Ectodermal cell (in vitro differentiated cells): ENCODE measurements around the gene CNNM1.

Experiments
- H3K27ac ChIP-seq: 2 replicates; pipeline ENCODE4 v1.7.0; 2013; ENCODE audit warnings: mild to moderate bottlenecking, low read depth, low read length; ENCODE audit not compliant: insufficient read depth, poor library complexity, severe bottlenecking
- H3K27me3 ChIP-seq: 2 replicates; pipeline ENCODE4 v1.7.0; 2013; ENCODE audit warnings: mild to moderate bottlenecking, low read length; ENCODE audit not compliant: insufficient read depth, control insufficient read depth, poor library complexity, severe bottlenecking
- H3K36me3 ChIP-seq: one replicate; pipeline ENCODE4 v1.7.0; 2013; ENCODE audit warnings: low read length; ENCODE audit not compliant: control insufficient read depth, insufficient read depth
- H3K4me1 ChIP-seq: one replicate; pipeline ENCODE4 v1.7.0; 2013; ENCODE audit warnings: low read length; ENCODE audit not compliant: control insufficient read depth, insufficient read depth
- H3K4me3 ChIP-seq: 2 replicates; pipeline ENCODE4 v1.7.0; 2013; ENCODE audit warnings: low read depth, low read length, control low read depth; ENCODE audit not compliant: insufficient read depth
- H3K9me3 ChIP-seq: 2 replicates; pipeline ENCODE4 v1.7.0; 2013; ENCODE audit warnings: mild to moderate bottlenecking, low read length, moderate library complexity; ENCODE audit not compliant: control insufficient read depth
- WGBS, 2 experiments: methylation state at CpG; one replicate each; pipeline ENCODE4 v1.1.7; 2013; ENCODE audit warnings: missing lambda C conversion rate in 2 of 2; 5-methylcytosine and 5-hydroxymethylcytosine counted together

CNNM1 gene

DNA sequence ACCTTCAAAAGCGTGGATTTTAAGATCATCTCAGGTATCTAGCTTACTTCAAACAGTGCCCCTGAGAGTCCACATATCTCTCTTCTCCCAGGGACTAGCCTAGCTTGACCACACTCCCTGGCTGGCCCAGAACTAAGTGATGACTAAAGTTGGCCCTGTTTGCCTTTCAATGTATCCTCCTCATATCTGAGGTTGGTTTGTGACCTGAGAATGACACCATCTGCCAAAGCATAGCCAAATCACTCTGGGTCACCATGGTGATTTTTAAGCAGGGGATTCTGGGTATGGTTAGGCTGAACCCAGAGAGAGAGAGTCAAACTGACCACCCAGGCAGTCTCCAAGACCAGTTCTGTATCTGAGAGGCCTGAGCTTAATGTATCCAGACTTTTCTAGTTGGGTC, 16.2 kb downstream of the CNNM1 start:
- Histone ChIP-seq H3K9me3 (no peaks in the 10 kb centered on the region), H3K27me3 (no peaks in the 10 kb centered on the region), H3K27ac (no peak overlapping the region), H3K36me3 (no peaks in the 10 kb centered on the region), H3K4me3 (no peak overlapping the region), H3K4me1 (no peaks in the 10 kb centered on the region)
- WGBS, 2 experiments, result 84 to 92% methylated on average over 1 of the region's 1 CpG

DNA sequence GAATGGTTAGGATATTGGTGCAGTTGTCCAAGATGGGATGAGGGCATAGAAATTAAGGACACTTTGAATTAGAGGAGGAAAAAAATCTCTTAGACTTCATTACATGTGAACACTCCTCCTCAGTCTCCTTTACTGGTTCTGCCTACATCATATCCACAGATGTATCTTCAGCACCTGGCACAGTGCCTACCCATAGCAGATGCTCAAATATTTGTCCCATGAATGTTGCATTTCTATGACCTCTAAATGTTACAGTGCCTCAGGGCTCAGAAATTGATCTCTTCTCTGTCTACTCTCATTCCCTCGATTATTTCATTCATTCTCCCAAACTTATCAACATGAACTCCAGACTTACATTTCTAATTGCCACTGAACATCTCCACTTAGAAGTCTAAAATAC, 17.1 kb downstream of the CNNM1 start:
- H3K27me3 ChIP-seq, result no peaks in the 10 kb centered on the region
- no peak overlapping the region for H3K4me3 ChIP-seq
- no peak overlapping the region for H3K27ac ChIP-seq
- 95 to 97% methylated on average over 1 of the region's 1 CpG for WGBS, 2 experiments
- no peaks in the 10 kb centered on the region for H3K4me1 ChIP-seq
- no peaks in the 10 kb centered on the region for H3K36me3 ChIP-seq
- no peaks in the 10 kb centered on the region for H3K9me3 ChIP-seq

DNA sequence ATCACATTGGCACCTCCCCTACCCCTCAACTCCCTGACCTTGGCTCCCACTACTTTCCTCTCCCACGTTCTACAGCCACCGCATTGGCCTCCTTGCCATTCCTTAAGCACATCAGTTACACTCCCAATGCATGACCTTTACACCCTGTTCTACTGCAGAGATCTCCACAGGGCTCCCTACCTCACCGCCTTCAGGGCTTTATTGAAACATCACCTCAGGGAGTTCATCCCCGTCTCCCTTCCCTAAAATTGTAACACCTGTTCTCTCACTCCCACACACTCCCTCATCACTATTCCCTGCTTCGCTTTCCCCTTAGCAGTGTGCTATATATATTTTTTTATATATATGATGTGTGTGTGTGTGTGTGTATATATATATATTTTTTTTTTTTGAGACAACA, 18.5 kb downstream of the CNNM1 start:
- 79 to 85% methylated on average over 4 of the region's 5 CpGs for WGBS, 2 experiments
- no peaks in the 10 kb centered on the region for H3K36me3 ChIP-seq
- H3K27ac ChIP-seq, result no peak overlapping the region

DNA sequence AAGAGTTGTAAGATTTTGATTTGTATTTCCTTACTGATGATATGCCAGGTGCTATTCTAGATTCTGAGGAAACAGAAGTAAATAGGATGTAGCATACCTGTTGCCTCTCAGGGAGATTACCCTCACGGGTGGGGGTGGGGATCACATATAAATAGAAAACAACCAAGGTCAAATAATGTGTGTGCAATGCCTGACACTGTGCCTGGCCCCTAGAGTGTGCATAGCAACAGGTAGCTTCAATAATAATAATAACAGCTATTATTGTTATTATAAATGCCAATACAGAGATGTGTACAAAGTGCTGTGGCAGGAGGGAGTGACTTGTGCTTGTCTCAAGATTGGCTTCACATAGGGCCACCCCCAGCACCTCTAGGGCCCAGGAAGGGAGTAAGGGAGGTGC, 24.0 kb downstream of the CNNM1 start:
- Histone ChIP-seq H3K36me3 (no peaks in the 10 kb centered on the region), H3K4me1 (no peaks in the 10 kb centered on the region), H3K27me3 (no peaks in the 10 kb centered on the region), H3K4me3 (no peak overlapping the region), H3K27ac (no peak overlapping the region), H3K9me3 (no peaks in the 10 kb centered on the region)
- WGBS, 2 experiments, result 57 to 100% methylated on average over 1 of the region's 1 CpG

More for the DNA sequence above, 18.5 kb downstream of the CNNM1 start:
- H3K4me1 ChIP-seq, result no peaks in the 10 kb centered on the region
- H3K9me3 ChIP-seq, result no peaks in the 10 kb centered on the region
- no peak overlapping the region for H3K4me3 ChIP-seq
- no peaks in the 10 kb centered on the region for H3K27me3 ChIP-seq

DNA sequence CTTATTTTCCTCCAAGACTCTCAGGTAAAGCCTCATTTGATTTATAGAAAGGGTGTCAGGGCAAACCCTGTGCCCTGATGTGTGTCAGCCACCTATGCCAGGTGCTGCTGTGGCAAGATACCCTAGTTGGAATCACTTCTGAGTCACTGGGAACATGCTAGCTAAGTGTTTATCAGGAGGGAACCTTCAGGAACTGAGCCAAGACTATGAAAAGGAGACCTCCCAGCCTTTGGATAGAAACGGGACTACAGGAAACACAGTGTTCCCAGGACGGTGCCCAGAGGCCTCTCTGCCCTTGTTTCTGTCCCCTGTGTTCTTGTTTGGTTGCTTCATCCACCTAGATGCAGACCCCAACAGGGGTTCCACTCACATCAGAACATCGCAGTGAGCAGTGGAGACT, 28.5 kb downstream of the CNNM1 start:
- H3K36me3 ChIP-seq, result no peaks in the 10 kb centered on the region
- H3K4me3 ChIP-seq, result no peak overlapping the region
- no peaks in the 10 kb centered on the region for H3K4me1 ChIP-seq
- no peak overlapping the region for H3K27ac ChIP-seq
- WGBS, 2 experiments, result 71 to 75% methylated on average over 3 of the region's 3 CpGs
- H3K9me3 ChIP-seq, result no peaks in the 10 kb centered on the region
- H3K27me3 ChIP-seq, result no peaks in the 10 kb centered on the region

GRCh38 chr10:99358101-99358500, 28.9 kb downstream of the CNNM1 start:
- H3K4me3 ChIP-seq, result no peak overlapping the region
- H3K36me3 ChIP-seq, result no peaks in the 10 kb centered on the region
- no peaks in the 10 kb centered on the region for H3K4me1 ChIP-seq
- WGBS, 2 experiments, result 5 to 25% methylated on average over 1 of the region's 1 CpG
- H3K27me3 ChIP-seq, result no peaks in the 10 kb centered on the region
- H3K9me3 ChIP-seq, result no peaks in the 10 kb centered on the region
- no peak overlapping the region for H3K27ac ChIP-seq

GRCh38 chr10:99360934-99361333, 31.8 kb downstream of the CNNM1 start:
- 85 to 88% methylated on average over 5 of the region's 5 CpGs for WGBS, 2 experiments
- no peaks in the 10 kb centered on the region for H3K4me1 ChIP-seq
- no peak overlapping the region for H3K27ac ChIP-seq
- H3K36me3 ChIP-seq, result no peaks in the 10 kb centered on the region
- H3K9me3 ChIP-seq, result no peaks in the 10 kb centered on the region
- H3K27me3 ChIP-seq, result no peaks in the 10 kb centered on the region
- no peak overlapping the region for H3K4me3 ChIP-seq

DNA sequence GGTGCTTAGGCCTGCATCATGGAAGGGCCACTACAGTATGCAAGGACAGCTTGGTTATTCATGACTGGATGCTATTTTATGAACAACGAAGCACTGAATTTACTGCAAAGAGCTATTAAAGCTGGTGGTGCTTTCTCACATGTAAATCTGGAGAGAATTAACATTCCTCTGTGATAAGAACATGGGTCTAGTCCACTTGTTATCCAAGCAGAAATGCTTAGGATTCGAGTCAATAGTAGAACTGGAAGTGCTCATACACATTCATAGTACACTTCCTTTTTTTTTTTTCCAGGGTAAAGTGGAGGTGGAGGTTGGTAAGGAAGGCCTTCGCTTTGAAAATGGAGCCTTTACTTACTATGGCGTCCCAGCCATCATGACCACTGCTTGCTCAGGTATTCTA, 35.0 kb downstream of the CNNM1 start:
- WGBS, 2 experiments, result 94 to 98% methylated on average over 3 of the region's 4 CpGs
- Histone ChIP-seq H3K4me3 (no peak overlapping the region), H3K27ac (no peak overlapping the region), H3K4me1 (no peaks in the 10 kb centered on the region), H3K9me3 (no peaks in the 10 kb centered on the region), H3K27me3 (no peaks in the 10 kb centered on the region), H3K36me3 (no peaks in the 10 kb centered on the region)

DNA sequence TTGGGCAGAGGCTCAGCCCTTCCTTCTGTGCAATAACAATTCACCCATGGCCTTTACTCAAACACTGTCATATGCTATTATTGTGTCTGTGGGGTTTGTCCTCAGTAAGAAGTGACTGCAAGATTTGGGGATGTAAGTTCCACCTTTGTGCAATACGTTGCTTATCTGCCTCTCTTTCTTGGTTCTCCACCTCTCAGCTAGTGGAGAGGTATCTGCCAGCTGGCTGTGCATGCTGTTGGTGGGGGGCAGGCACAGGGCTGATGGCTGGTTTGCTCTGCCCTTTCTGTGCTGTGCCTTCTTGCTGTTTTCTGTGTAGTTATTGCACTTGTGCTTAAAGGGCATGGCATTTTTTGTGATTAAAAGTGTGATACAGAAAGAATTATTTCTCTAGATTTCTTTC, 36.2 kb downstream of the CNNM1 start:
- 75 to 88% methylated on average over 1 of the region's 1 CpG for WGBS, 2 experiments
- H3K4me1 ChIP-seq, result no peaks in the 10 kb centered on the region
- H3K4me3 ChIP-seq, result no peak overlapping the region
- H3K27ac ChIP-seq, result no peak overlapping the region
- H3K27me3 ChIP-seq, result no peaks in the 10 kb centered on the region
- H3K9me3 ChIP-seq, result no peaks in the 10 kb centered on the region
- no peaks in the 10 kb centered on the region for H3K36me3 ChIP-seq

DNA sequence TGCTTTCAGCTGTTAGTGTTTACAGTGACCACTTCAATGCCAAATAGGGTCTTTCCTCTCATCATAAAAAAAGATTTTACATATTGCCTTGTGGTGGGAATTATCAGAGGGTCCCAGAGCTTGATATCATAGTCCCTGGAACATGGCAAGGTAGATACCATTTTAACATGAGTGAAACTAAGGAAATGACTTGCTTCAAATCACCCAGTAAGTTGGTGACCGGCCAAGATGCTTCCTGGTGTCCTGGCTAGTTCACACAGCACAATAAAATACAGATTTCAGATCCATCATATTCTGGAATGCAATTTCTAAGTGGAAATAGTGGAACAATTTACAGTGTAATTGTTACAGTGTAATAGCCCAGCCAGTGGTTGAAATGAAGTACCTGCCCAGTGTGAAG, 36.6 kb downstream of the CNNM1 start:
- Histone ChIP-seq H3K36me3 (no peaks in the 10 kb centered on the region), H3K27ac (no peak overlapping the region), H3K4me3 (no peak overlapping the region), H3K9me3 (no peaks in the 10 kb centered on the region), H3K4me1 (no peaks in the 10 kb centered on the region), H3K27me3 (no peaks in the 10 kb centered on the region)
- 100% methylated on average over 1 of the region's 1 CpG for whole genome bisulfite sequencing, 2 experiments

- Histone ChIP-seq H3K4me1 (no peaks in the 10 kb centered on the region), H3K36me3 (no peaks in the 10 kb centered on the region), H3K4me3 (no peak overlapping the region), H3K9me3 (no peaks in the 10 kb centered on the region), H3K27ac (no peak overlapping the region), H3K27me3 (no peaks in the 10 kb centered on the region)
- 77 to 92% methylated on average over 1 to 2 of the region's 2 CpGs for WGBS, 2 experiments
These were observed 37.5 kb downstream of the CNNM1 start for GRCh38 chr10:99366666-99367065.
